ENCODE data around the gene ACVR1B. TPM values are rescaled to one million over a fixed set of nuclear protein-coding genes. Genes with fewer than 3 reads are reported as not detected.

The ACVR1B gene
- total RNA-seq, 1 experiment from 2014 or later, result 112 TPM

DNA sequence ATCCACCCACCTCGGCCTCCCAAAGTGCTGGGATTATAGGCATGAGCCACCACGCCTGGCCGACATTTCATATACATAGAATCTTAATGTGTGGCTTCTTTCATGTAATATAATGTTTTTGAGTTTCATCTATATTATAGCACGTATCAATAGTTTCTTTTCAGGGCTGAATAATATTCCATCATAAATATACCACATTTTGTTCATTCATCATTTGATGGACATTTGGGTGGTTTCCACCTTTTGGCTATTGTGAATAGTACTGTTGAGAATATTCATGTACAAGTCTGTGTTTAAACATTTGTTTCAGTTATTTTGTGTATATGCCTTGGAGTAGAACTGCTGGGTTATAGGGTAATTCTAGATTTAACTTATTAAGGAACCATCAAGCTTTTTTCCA lies 12.0 kb downstream of the ACVR1B start:
- Mint-ChIP-seq H3K9me3 (ENCODE audit: unreplicated experiment) (peaks cover 11% of the 10 kb centered on the region), H3K27ac (ENCODE audit: unreplicated experiment) (no peak overlapping the region), H3K4me3 (ENCODE audit: unreplicated experiment) (no peak overlapping the region), H3K27me3 (ENCODE audit: insufficient read depth, unreplicated experiment) (no peaks in the 10 kb centered on the region), H3K36me3 (ENCODE audit: insufficient read depth, unreplicated experiment) (peaks cover 60% of the 10 kb centered on the region), H3K4me1 (ENCODE audit: low read depth, unreplicated experiment) (peaks cover 47% of the 10 kb centered on the region)
- Histone ChIP-seq H3K36me3 (ENCODE audit: control insufficient read depth, insufficient read depth, low read length) (peaks cover 5% of the 10 kb centered on the region), H3K27me3 (replicated peaks; ENCODE audit: control insufficient read depth, insufficient read depth, low read length) (no peaks in the 10 kb centered on the region), H3K4me3 (ENCODE audit: low read depth, low read length) (no peak overlapping the region), H3K4me1 (peaks cover 56% of the 10 kb centered on the region), H3K9me3 (no peaks in the 10 kb centered on the region)
- DNase-seq, result no peak
- intact Hi-C loops (cut with micrococcal nuclease; ENCODE audit: unreplicated experiment), result no loop called here
- TF ChIP-seq, protein P1, sequence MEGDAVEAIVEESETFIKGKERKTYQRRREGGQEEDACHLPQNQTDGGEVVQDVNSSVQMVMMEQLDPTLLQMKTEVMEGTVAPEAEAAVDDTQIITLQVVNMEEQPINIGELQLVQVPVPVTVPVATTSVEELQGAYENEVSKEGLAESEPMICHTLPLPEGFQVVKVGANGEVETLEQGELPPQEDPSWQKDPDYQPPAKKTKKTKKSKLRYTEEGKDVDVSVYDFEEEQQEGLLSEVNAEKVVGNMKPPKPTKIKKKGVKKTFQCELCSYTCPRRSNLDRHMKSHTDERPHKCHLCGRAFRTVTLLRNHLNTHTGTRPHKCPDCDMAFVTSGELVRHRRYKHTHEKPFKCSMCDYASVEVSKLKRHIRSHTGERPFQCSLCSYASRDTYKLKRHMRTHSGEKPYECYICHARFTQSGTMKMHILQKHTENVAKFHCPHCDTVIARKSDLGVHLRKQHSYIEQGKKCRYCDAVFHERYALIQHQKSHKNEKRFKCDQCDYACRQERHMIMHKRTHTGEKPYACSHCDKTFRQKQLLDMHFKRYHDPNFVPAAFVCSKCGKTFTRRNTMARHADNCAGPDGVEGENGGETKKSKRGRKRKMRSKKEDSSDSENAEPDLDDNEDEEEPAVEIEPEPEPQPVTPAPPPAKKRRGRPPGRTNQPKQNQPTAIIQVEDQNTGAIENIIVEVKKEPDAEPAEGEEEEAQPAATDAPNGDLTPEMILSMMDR (IDR thresholded peaks at IDR 0.05; ENCODE audit: insufficient read depth in 1 of 2, low read depth in 1 of 2, low read length in 1 of 2, severe bottlenecking in 1 of 2, unreplicated experiment in 1 of 2), result no peak
- ChIA-PET POLR2A (no interaction called here), CTCF (no interaction called here)
- no TSS peak for BruUV-seq (replicated peaks)

DNA sequence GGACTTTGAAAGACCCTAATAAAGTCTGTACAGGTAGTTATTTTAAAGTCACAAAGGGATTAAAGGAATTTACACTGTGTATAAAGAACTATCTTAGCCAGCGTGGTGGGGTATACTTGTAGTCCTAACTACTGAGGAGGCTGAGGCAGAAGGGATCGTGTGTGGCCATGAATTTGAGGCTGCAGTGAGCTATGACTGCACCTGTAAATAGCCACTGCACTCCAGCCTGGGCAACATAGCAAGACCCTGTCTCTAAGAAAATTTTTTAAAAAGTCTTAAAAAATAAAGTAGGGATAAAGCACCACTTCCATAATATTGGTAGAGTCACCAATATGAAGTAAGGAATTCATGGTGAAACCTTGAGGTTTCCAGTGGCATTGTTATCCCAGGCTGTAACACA lies 18.1 kb downstream of the ACVR1B start:
- peaks cover 34% of the 10 kb centered on the region for H3K36me3 Mint-ChIP-seq (ENCODE audit: insufficient read depth, unreplicated experiment)
- no peak overlapping the region for H3K27ac Mint-ChIP-seq (ENCODE audit: unreplicated experiment)
- H3K9me3 ChIP-seq, result no peaks in the 10 kb centered on the region
- ChIA-PET POLR2A (no interaction called here), CTCF (interaction anchor here (0.5 to 1.7 kb wide), 3 partner anchors 11 to 93 kb away, joined by 3 to 5 read pairs (median 3); no protein-coding TSS in a partner anchor)
- H3K4me3 Mint-ChIP-seq (ENCODE audit: unreplicated experiment), result no peak overlapping the region
- TF ChIP-seq, protein P1 (IDR thresholded peaks at IDR 0.05; ENCODE audit: insufficient read depth in 1 of 2, low read depth in 1 of 2, low read length in 1 of 2, severe bottlenecking in 1 of 2, unreplicated experiment in 1 of 2), result no peak
- peaks cover 52% of the 10 kb centered on the region for H3K4me1 Mint-ChIP-seq (ENCODE audit: low read depth, unreplicated experiment)
- H3K9me3 Mint-ChIP-seq (ENCODE audit: unreplicated experiment), result peaks cover 11% of the 10 kb centered on the region
- no peaks in the 10 kb centered on the region for H3K27me3 Mint-ChIP-seq (ENCODE audit: insufficient read depth, unreplicated experiment)
- H3K4me3 ChIP-seq (ENCODE audit: low read depth, low read length), result no peak overlapping the region
- DNase-seq, result no peak
- no peaks in the 10 kb centered on the region for H3K27me3 ChIP-seq (replicated peaks; ENCODE audit: control insufficient read depth, insufficient read depth, low read length)
- peaks cover 55% of the 10 kb centered on the region for H3K4me1 ChIP-seq
- intact Hi-C loops (cut with micrococcal nuclease; ENCODE audit: unreplicated experiment), result no loop called here
- no TSS peak for BruUV-seq (replicated peaks)
- peaks cover 2% of the 10 kb centered on the region; the same call in 1 of the 2 replicates for H3K36me3 ChIP-seq (ENCODE audit: control insufficient read depth, insufficient read depth, low read length)

DNA sequence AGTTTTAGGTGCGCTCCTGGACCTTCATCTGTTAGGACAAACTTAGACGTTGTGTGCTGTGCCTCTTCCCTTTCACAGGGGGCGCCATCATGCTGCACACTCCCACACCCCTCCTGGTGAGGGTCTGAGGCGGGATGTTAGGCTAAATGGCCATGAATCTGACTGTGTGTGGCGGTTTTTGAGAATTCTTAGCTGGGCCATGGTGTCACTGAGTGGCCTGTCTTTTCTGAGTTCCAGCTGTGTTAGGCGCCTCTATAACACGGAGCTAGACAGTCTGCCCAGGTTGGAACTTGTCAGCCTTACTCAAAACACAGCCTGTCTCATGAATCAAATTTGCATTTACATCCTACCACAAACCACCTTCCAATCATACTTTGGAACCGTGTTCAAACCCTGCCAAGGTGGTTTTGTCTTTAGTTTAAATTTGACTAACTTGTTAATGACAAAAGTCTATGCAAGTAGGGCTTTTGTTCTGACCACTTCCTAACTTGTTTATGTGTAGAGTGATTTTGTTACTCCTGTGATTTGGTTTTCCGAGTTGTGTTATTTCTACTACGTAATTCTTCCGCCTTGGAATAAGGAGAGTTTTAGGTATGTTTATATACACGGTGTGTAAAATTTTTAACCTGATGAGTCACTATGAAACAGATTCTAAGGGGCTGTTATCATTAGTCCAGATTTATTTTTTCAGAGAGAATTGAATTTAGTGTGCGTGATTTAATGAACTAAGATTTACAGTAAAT lies 19.6 kb downstream of the ACVR1B start:
- H3K9me3 ChIP-seq, result no peaks in the 10 kb centered on the region
- ChIA-PET CTCF (interaction anchor here (0.8 to 2.8 kb wide), 6 partner anchors 9 to 54 kb away, joined by 3 to 19 read pairs (median 4); no protein-coding TSS in a partner anchor), POLR2A (interaction anchor here (0.6 to 1.0 kb wide), 2 partner anchors 9 to 814 kb away, joined by 4 to 9 read pairs; no protein-coding TSS in a partner anchor)
- Mint-ChIP-seq H3K9me3 (ENCODE audit: unreplicated experiment) (peaks cover 1% of the 10 kb centered on the region), H3K4me3 (ENCODE audit: unreplicated experiment) (no peak overlapping the region), H3K27ac (ENCODE audit: unreplicated experiment) (peak overlapping the region; percentile 10), H3K27me3 (ENCODE audit: insufficient read depth, unreplicated experiment) (no peaks in the 10 kb centered on the region), H3K4me1 (ENCODE audit: low read depth, unreplicated experiment) (peaks cover 56% of the 10 kb centered on the region), H3K36me3 (ENCODE audit: insufficient read depth, unreplicated experiment) (peaks cover 37% of the 10 kb centered on the region)
- intact Hi-C loops (cut with micrococcal nuclease; ENCODE audit: unreplicated experiment), result no loop called here
- H3K4me3 ChIP-seq (ENCODE audit: low read depth, low read length), result no peak overlapping the region
- peaks cover 69% of the 10 kb centered on the region for H3K4me1 ChIP-seq
- BruUV-seq (replicated peaks), result no TSS peak
- DNase-seq, result peak; percentile 53 to 62
- TF ChIP-seq, protein P1 (IDR thresholded peaks at IDR 0.05; ENCODE audit: insufficient read depth in 1 of 2, low read depth in 1 of 2, low read length in 1 of 2, severe bottlenecking in 1 of 2, unreplicated experiment in 1 of 2), result peak; percentile 68 to 74
- no peaks in the 10 kb centered on the region for H3K27me3 ChIP-seq (replicated peaks; ENCODE audit: control insufficient read depth, insufficient read depth, low read length)
- H3K36me3 ChIP-seq (ENCODE audit: control insufficient read depth, insufficient read depth, low read length), result peaks cover 12% of the 10 kb centered on the region

All from Caco-2 (cell line).